Measurements from ENCODE around the gene TMEM204. TPM values are rescaled to one million over a fixed set of nuclear protein-coding genes. Genes with fewer than 3 reads are reported as not detected.
A peak's percentile ranks its signal among the peaks of the same experiment; 100 is the strongest.

The TMEM204 gene
- total and polyA plus RNA-seq, 9 donors = 6.5 to 35.5 (median 13.8) TPM

- intact Hi-C loops (cut with DNase I) = loop anchor here in 1 of 4 donors (10.0 kb wide), 1 partner anchor 67 kb away; the partner anchor contains the start of gene UQCC4
- 82 to 83% (median 83%) methylated on average over 12 of the region's 12 CpGs for WGBS, 3 donors
Measured at GRCh38 chr16:1491327-1491726, 42.1 kb upstream of the TMEM204 start.

DNA sequence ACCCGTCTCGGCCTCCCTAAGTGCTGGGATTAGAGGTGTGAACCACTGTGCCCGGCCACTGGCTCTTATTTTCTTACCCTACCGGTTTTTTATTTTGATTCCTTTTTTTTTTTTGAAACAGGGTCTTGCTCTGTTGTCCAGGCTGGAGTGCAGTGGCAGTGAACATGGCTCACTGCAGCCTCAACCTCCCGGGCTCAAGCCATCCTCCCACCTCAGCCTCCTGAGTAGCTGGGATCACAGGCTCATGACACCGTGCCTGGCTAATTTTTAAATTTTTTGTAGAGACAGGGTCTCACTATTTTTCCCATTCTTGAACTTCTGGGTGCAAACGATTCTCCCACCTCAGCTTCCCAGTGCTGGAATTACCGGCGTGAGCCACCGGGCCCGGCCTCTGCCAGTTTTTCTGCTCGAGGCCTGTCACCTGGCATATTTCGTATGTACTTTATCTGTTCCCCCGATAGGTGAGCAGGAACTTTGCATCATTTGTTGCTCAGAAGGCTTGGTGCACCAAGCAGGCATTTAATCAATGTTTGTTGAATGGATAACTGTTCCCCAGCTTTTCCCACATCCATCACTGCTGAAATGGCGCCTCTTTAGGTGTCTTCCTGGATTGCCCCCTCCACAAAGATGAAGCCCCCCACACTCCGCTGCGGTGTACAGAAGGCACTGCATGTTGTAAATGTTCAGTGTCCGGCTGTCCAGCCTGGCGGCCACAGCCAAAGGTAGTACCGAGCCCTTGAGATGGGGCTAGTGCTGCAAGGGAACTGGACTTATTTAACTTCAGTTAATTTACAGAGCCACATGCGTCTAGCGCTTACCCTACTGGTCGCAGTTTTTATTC is 41.2 kb upstream of the TMEM204 start:
- peak overlapping the region; percentile 66 for H3K4me3 ChIP-seq

More at GRCh38 chr16:1491327-1491726, 42.1 kb upstream of the TMEM204 start:
- TF ChIP-seq, protein P1, sequence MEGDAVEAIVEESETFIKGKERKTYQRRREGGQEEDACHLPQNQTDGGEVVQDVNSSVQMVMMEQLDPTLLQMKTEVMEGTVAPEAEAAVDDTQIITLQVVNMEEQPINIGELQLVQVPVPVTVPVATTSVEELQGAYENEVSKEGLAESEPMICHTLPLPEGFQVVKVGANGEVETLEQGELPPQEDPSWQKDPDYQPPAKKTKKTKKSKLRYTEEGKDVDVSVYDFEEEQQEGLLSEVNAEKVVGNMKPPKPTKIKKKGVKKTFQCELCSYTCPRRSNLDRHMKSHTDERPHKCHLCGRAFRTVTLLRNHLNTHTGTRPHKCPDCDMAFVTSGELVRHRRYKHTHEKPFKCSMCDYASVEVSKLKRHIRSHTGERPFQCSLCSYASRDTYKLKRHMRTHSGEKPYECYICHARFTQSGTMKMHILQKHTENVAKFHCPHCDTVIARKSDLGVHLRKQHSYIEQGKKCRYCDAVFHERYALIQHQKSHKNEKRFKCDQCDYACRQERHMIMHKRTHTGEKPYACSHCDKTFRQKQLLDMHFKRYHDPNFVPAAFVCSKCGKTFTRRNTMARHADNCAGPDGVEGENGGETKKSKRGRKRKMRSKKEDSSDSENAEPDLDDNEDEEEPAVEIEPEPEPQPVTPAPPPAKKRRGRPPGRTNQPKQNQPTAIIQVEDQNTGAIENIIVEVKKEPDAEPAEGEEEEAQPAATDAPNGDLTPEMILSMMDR (IDR thresholded peaks at IDR 0.05) = no peak
- TF ChIP-seq EP300 (IDR thresholded peaks at IDR 0.05) = no peak
- no peak for TF ChIP-seq POLR2A (IDR thresholded peaks at IDR 0.05)
- H3K4me1 ChIP-seq (ENCODE audit: insufficient read depth) = peaks cover 6% of the 10 kb centered on the region
- H3K27me3 ChIP-seq = no peaks in the 10 kb centered on the region
- no peak for DNase-seq
- H3K9me3 ChIP-seq = no peaks in the 10 kb centered on the region
- no peaks in the 10 kb centered on the region for H3K36me3 ChIP-seq
- no peak overlapping the region for H3K27ac ChIP-seq
- no peak overlapping the region for H3K4me3 ChIP-seq

DNA sequence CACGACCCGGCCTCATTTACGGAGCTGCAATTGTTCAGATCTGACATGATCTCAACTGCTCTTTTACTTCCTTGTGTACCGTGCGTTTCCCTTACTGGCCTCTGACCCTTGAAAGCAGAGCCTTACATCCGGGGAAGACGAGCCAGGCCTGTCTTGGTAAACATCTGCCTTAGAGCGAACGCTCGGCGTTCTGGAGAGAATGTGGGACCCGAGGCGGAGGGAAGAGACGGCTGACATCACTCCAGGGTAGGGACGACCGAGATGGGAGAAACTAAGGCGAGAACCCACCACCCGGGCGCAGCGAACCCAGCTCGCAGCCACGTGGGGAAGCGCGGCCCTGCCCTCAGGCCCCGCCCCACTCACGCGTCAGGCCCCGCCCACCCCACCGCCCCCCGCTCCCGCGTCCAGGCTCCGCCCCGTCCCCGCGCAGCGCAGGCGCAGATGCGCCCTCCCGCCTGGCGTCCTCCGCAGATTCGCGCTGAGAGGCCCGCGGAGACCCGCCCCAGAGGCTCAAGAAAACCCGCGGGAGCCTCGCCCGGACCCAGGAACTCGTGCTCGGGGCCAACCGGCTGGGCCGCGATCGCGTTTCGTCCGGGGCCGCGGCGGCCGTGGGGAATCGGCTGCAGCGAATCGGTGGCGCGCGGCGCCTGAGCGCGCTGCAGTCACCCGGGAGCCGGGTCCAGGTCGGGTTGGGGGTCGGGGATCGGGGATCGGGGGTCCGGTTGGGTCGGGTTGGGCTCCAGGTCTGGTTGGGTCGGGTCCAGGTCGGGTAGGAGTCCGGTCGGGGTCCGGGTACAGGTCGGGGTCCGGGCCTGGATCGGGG is 40.3 kb upstream of the TMEM204 start, which contains the start of gene TELO2:
Gene TELO2, plus strand, starts transcription at position 438 of the 823 bp plus-strand sequence. CDS start 922 bp downstream, outside the sequence.
- H3K27ac ChIP-seq = peak within 1 kb of the TSS; percentile 51 to 64
- intact Hi-C loops (cut with DNase I) = loop anchor here in 1 of 4 donors (10.0 kb wide), 1 partner anchor 68 kb away; the partner anchor contains the start of gene UQCC4
- peak within 1 kb of the TSS; percentile 66 for H3K4me3 ChIP-seq
- no peaks in the 10 kb centered on the region for H3K27me3 ChIP-seq
- DNase-seq = peak; percentile 75 to 89 (median 87)
- H3K36me3 ChIP-seq = no peaks in the 10 kb centered on the region
- 0 to 3% (median 1%) methylated on average over 35 to 89 of the region's 89 CpGs for WGBS, 3 donors
- H3K4me1 ChIP-seq (ENCODE audit: insufficient read depth) = peaks cover 6% of the 10 kb centered on the region
- H3K9me3 ChIP-seq = no peaks in the 10 kb centered on the region
- TF ChIP-seq EP300 (IDR thresholded peaks at IDR 0.05) (no peak), POLR2A (IDR thresholded peaks at IDR 0.05) (peak; percentile 29)
- TF ChIP-seq, protein P1 (IDR thresholded peaks at IDR 0.05) = peak in 1 of 3 donors; percentile 3

More for the DNA sequence above, 41.2 kb upstream of the TMEM204 start:
- intact Hi-C loops (cut with DNase I) = loop anchor here in 1 of 4 donors (10.0 kb wide), 1 partner anchor 68 kb away; the partner anchor contains the start of gene UQCC4
- Histone ChIP-seq H3K36me3 (no peaks in the 10 kb centered on the region), H3K27ac (peak overlapping the region in 1 of 2 donors; percentile 64), H3K4me1 (ENCODE audit: insufficient read depth) (peaks cover 6% of the 10 kb centered on the region), H3K27me3 (no peaks in the 10 kb centered on the region), H3K9me3 (no peaks in the 10 kb centered on the region)
- WGBS, 3 donors = 80 to 85% (median 84%) methylated on average over 23 of the region's 23 CpGs
- no peak for DNase-seq
- TF ChIP-seq EP300 (IDR thresholded peaks at IDR 0.05) = no peak
- TF ChIP-seq, protein P1 (IDR thresholded peaks at IDR 0.05) = no peak
- TF ChIP-seq POLR2A (IDR thresholded peaks at IDR 0.05) = no peak

GRCh38 chr16:1493746-1494094 is 39.7 kb upstream of the TMEM204 start:
- TF ChIP-seq EP300 (IDR thresholded peaks at IDR 0.05) (no peak), POLR2A (IDR thresholded peaks at IDR 0.05) (no peak)
- TF ChIP-seq, protein P1 (IDR thresholded peaks at IDR 0.05) = no peak
- H3K27ac ChIP-seq = peak overlapping the region; percentile 51 to 64
- peaks cover 6% of the 10 kb centered on the region for H3K4me1 ChIP-seq (ENCODE audit: insufficient read depth)
- no peaks in the 10 kb centered on the region for H3K36me3 ChIP-seq
- intact Hi-C loops (cut with DNase I) = loop anchor here in 1 of 4 donors (10.0 kb wide), 1 partner anchor 69 kb away; the partner anchor contains the start of gene UQCC4
- no peaks in the 10 kb centered on the region for H3K27me3 ChIP-seq
- DNase-seq = no peak
- H3K9me3 ChIP-seq = no peaks in the 10 kb centered on the region
- 0 to 1% (median 0%) methylated on average over 14 to 30 of the region's 30 CpGs for WGBS, 3 donors
- H3K4me3 ChIP-seq = peak overlapping the region; percentile 66

All from ovary (tissue), 9 donors.